K562 (cell line): Measurements from ENCODE around the gene SCN7A. TPM values are rescaled to one million over a fixed set of nuclear protein-coding genes. Genes with fewer than 3 reads are reported as not detected.

Experiments used
- ATAC-seq: fragments of 200-7000 bp; cut with Tn5 transposase; 3 replicates; pipeline ENCODE4 v1.9.1; 2020; ENCODE audit warnings: moderate library complexity
- BruUV-seq: library from RNA; stranded (reverse); fragments of 400-500 nt; replicated peaks from 2 replicates; lab custom pipeline; 2021; lab: Mats Ljungman, UMichigan
- CTCF ChIA-PET: fragments of 300-600 bp; formaldehyde crosslinking; extraction: SDS; loops from one replicate; lab custom pipeline; 2021; ENCODE audit warnings: low intra/inter-chr PET ratio; lab: Yijun Ruan, JAX
- POLR2A ChIA-PET: fragments of 300-600, 350-650 bp; sonication (Branson Sonifier 250); formaldehyde crosslinking; extraction: SDS; loops from one replicate; lab custom pipeline; 2021; ENCODE audit warnings: antibody characterized with exemption, inconsistent platforms; lab: Yijun Ruan, JAX
- DNase-seq, 4 experiments: peaks; one replicate each; pipeline versions ENCODE4 v3.0.0 to v3.0.0-alpha.2; 2011 to 2018; ENCODE audit warnings: low spot score in 3 of 4, mixed read lengths in 3 of 4; ENCODE audit errors: extremely low read depth in 1 of 4
- FAIRE-seq: peaks from 2 replicates; lab custom pipeline; 2011; peaks lifted over from hg19 to GRCh38; lab: Jason Lieb, UNC
- H2AFZ ChIP-seq: 2 replicates; pipeline ENCODE4 v1.6.0; 2011; ENCODE audit warnings: low read depth, low read length, control low read depth, inconsistent platforms
- H3K27ac ChIP-seq: fragments of 200-600 bp; 3 replicates; pipeline ENCODE4 v1.8.0; 2011; ENCODE audit warnings: low read depth, mild to moderate bottlenecking, control low read depth, inconsistent platforms, low read length, moderate library complexity, mixed read lengths; ENCODE audit errors: extremely low read depth
- H3K27me3 ChIP-seq, 2 experiments: fragments of 300-600 bp in 1 of 2; 2 replicates in 1 of 2; 3 replicates in 1 of 2; pipeline versions ENCODE4 v1.6.0 to v1.8.0; 2011; ENCODE audit warnings: inconsistent platforms in 2 of 2, low read length in 2 of 2, mild to moderate bottlenecking in 1 of 2, mixed read lengths in 1 of 2, moderate library complexity in 1 of 2; ENCODE audit not compliant: control insufficient read depth in 2 of 2, insufficient read depth in 2 of 2
- H3K36me3 ChIP-seq: fragments of 300-600 bp; 3 replicates; pipeline ENCODE4 v1.8.0; 2011; ENCODE audit warnings: mild to moderate bottlenecking, low read length, inconsistent platforms; ENCODE audit not compliant: control insufficient read depth, insufficient read depth
- H3K4me1 ChIP-seq, 2 experiments: fragments of 200-600 bp in 1 of 2; replicated peaks in 1 of 2; 2 replicates in 1 of 2; 3 replicates in 1 of 2; pipeline versions ENCODE4 v1.5.1 to v1.8.0; 2011; ENCODE audit warnings: inconsistent platforms in 2 of 2, low read length in 2 of 2, mild to moderate bottlenecking in 1 of 2, mixed read lengths in 1 of 2, moderate library complexity in 1 of 2; ENCODE audit not compliant: control insufficient read depth in 2 of 2, insufficient read depth in 2 of 2
- H3K4me2 ChIP-seq: 2 replicates; pipeline ENCODE4 v1.6.1; 2011; ENCODE audit warnings: low read length, control low read depth, inconsistent platforms, mixed read lengths; ENCODE audit not compliant: insufficient read depth
- H3K4me3 ChIP-seq: fragments of 200-600 bp; sonication (generic), shearing (Covaris generic); 2 replicates; pipeline ENCODE4 v1.5.1; 2016; ENCODE audit warnings: control low read depth, inconsistent platforms
- H3K79me2 ChIP-seq: fragments of 200-600 bp; 3 replicates; pipeline ENCODE4 v1.8.0; 2011; ENCODE audit warnings: low read length, inconsistent platforms; ENCODE audit not compliant: control insufficient read depth, insufficient read depth
- H3K9ac ChIP-seq, 2 experiments: 2 replicates each; pipeline versions ENCODE4 v1.6.0 to v1.6.1; 2011; ENCODE audit warnings: low read depth in 2 of 2, low read length in 2 of 2, control low read depth in 1 of 2, inconsistent platforms in 1 of 2, mild to moderate bottlenecking in 1 of 2, mixed read lengths in 1 of 2; ENCODE audit not compliant: insufficient read depth in 1 of 2
- H3K9me1 ChIP-seq: one replicate; pipeline ENCODE4 v1.6.0; 2011; ENCODE audit warnings: inconsistent platforms, mild to moderate bottlenecking, low read length, moderate library complexity; ENCODE audit not compliant: control insufficient read depth, insufficient read depth
- H3K9me3 ChIP-seq: replicated peaks from 2 replicates; pipeline ENCODE4 v1.5.1; 2011; ENCODE audit warnings: low read depth, low read length, inconsistent platforms; ENCODE audit not compliant: control insufficient read depth, insufficient read depth
- H4K20me1 ChIP-seq: replicated peaks from 2 replicates; pipeline ENCODE4 v1.6.1; 2011; ENCODE audit warnings: low read length, inconsistent platforms, mixed read lengths; ENCODE audit not compliant: control insufficient read depth, insufficient read depth
- E2F1 ChIP-seq: sonication (generic); formaldehyde crosslinking; IDR thresholded peaks from 2 replicates; pipeline ENCODE4 v1.8.1; 2023; ENCODE audit warnings: mild to moderate bottlenecking, missing genetic modification reagents, moderate library complexity
- GABPB1 ChIP-seq: sonication (generic); formaldehyde crosslinking; IDR thresholded peaks from 2 replicates; pipeline ENCODE4 v1.8.0; 2022; ENCODE audit warnings: mild to moderate bottlenecking, missing genetic modification reagents
- KDM4B ChIP-seq, 2 experiments: fragments of 450-650 bp in 1 of 2; sonication (generic) in 1 of 2; IDR thresholded peaks; 2 replicates each; pipeline ENCODE4 v1.6.1; 2016 to 2017; ENCODE audit warnings: borderline replicate concordance in 2 of 2, antibody characterized with exemption in 1 of 2, low read depth in 1 of 2, mild to moderate bottlenecking in 1 of 2
- NBN ChIP-seq: fragments of 450-650 bp; IDR thresholded peaks from 2 replicates; pipeline ENCODE4 v1.6.1; 2016; ENCODE audit warnings: low read depth, mild to moderate bottlenecking
- NCOA2 ChIP-seq, 2 experiments: fragments of 450-650 bp; IDR thresholded peaks; 2 replicates each; pipeline ENCODE4 v1.6.1; 2018; ENCODE audit warnings: mild to moderate bottlenecking in 2 of 2, moderate library complexity in 1 of 2; ENCODE audit not compliant: partially characterized antibody in 2 of 2
- PHF20 ChIP-seq: fragments of 450-650 bp; IDR thresholded peaks from 2 replicates; pipeline ENCODE4 v1.6.1; 2018; ENCODE audit not compliant: partially characterized antibody
- SMAD1 ChIP-seq: fragments of 150-350 bp; IDR thresholded peaks from 2 replicates; pipeline ENCODE4 v1.6.1; 2014; ENCODE audit warnings: low read length, low read depth; ENCODE audit not compliant: partially characterized antibody
- TGIF2 ChIP-seq: sonication (generic); formaldehyde crosslinking; IDR thresholded peaks from 2 replicates; pipeline ENCODE4 v1.8.1; 2022; ENCODE audit warnings: mild to moderate bottlenecking, missing genetic modification reagents, moderate library complexity
- ZNF431 ChIP-seq: sonication (generic); formaldehyde crosslinking; IDR thresholded peaks from 2 replicates; pipeline ENCODE4 v1.8.0; 2022; ENCODE audit warnings: mild to moderate bottlenecking, missing genetic modification reagents
- ZNF655 ChIP-seq: fragments of 250-450 bp; sonication (Bioruptor Pico); IDR thresholded peaks from 2 replicates; pipeline ENCODE4 v1.5.0; 2021
- WGBS: fragments of 100-300 bp; shearing (Covaris generic); methylation state at CpG from one replicate; pipeline ENCODE4 v1.1.6; 2016; ENCODE audit warnings: low coverage, mixed read lengths; ENCODE audit not compliant: insufficient coverage; ENCODE audit errors: missing lambda C conversion rate; 5-methylcytosine and 5-hydroxymethylcytosine counted together
- in situ Hi-C: fragments of 300-500 bp; cut with MboI; formaldehyde crosslinking; loops from 4 replicates; pipeline ENCODE4 v1.15.0; 2018; ENCODE audit warnings: inconsistent platforms, mixed read lengths
- intact Hi-C: fragments of 100-400 bp; cut with micrococcal nuclease; formaldehyde crosslinking; loops from 2 replicates; pipeline ENCODE4 v1.14.2; 2022
- polyA plus RNA-seq, 8 experiments: library from polyadenylated mRNA; depleted of rRNA in 4 of 8; stranded (reverse) in 5 of 8; unstranded in 3 of 8; fragments of >200 nt; fragmentation: Nextera tagmentation in 2 of 8; fragmentation: Illumina TruSeq in 1 of 8; extraction: Ambion mirVana in 2 of 8; extraction: Trizol in 1 of 8; gene quantifications; 2 replicates each; pipeline versions ENCODE4 v1.2.1 to v1.2.3, GENCODE V29; 2011 to 2014; ENCODE audit warnings: inconsistent platforms in 1 of 8, missing spikeins in 1 of 8
- total RNA-seq, 7 experiments: library from RNA; depleted of rRNA in 6 of 7; stranded (reverse); fragments of >200 nt in 6 of 7; fragmentation: Illumina TruSeq in 2 of 7; extraction: Trizol in 2 of 7; gene quantifications; 2 replicates each; pipeline versions ENCODE4 v1.2.1 to v1.2.3, GENCODE V29; 2011 to 2021; ENCODE audit warnings: low replicate concordance in 1 of 7
- TF ChIP-seq, protein P1 (sequence below): sonication (generic); formaldehyde crosslinking; IDR thresholded peaks from 2 replicates; pipeline ENCODE4 v1.8.1; 2023; ENCODE audit warnings: mild to moderate bottlenecking, missing genetic modification reagents
- TF ChIP-seq, protein P2 (sequence below): sonication (generic); formaldehyde crosslinking; IDR thresholded peaks from 2 replicates; pipeline ENCODE4 v1.8.0; 2022; ENCODE audit warnings: mild to moderate bottlenecking, missing genetic modification reagents

The SCN7A gene
- total and polyA plus RNA-seq, 9 of the 15 experiments (the other 6 are each of a cell fraction or from before 2014, with no cell fraction given): under 0.01 to 0.05 (median 0.03) TPM; not detected in 3

- no peak for TF ChIP-seq ZNF655
- no peak for TF ChIP-seq E2F1 (CRISPR knock-in tag)
- TF ChIP-seq ZNF431: no peak
- TF ChIP-seq PHF20: no peak
- TF ChIP-seq, protein P1, sequence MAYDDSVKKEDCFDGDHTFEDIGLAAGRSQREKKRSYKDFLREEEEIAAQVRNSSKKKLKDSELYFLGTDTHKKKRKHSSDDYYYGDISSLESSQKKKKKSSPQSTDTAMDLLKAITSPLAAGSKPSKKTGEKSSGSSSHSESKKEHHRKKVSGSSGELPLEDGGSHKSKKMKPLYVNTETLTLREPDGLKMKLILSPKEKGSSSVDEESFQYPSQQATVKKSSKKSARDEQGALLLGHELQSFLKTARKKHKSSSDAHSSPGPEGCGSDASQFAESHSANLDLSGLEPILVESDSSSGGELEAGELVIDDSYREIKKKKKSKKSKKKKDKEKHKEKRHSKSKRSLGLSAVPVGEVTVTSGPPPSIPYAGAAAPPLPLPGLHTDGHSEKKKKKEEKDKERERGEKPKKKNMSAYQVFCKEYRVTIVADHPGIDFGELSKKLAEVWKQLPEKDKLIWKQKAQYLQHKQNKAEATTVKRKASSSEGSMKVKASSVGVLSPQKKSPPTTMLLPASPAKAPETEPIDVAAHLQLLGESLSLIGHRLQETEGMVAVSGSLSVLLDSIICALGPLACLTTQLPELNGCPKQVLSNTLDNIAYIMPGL: no peak
Measured at GRCh38 chr2:166433457-166433856, 60.6 kb downstream of the SCN7A start (continued).

- in situ Hi-C loops: no loop called here
- H3K27me3 ChIP-seq: no peaks in the 10 kb centered on the region
- intact Hi-C loops: loop anchor here (5.0 kb wide), 1 partner anchor 85 kb away; no protein-coding TSS in a partner anchor
- no peaks in the 10 kb centered on the region for H3K9me1 ChIP-seq
- CTCF ChIA-PET: no interaction called here
- FAIRE-seq: no peak
- no peaks in the 10 kb centered on the region for H3K4me1 ChIP-seq
- no peaks in the 10 kb centered on the region for H4K20me1 ChIP-seq
- DNase-seq: no peak
- no peak overlapping the region for H3K9ac ChIP-seq
- H3K4me2 ChIP-seq: no peak overlapping the region
- no TSS peak for BruUV-seq
- H3K27ac ChIP-seq: no peak overlapping the region
- POLR2A ChIA-PET: interaction anchor here (0.6 to 1.0 kb wide), 3 partner anchors 8 to 1523 kb away, joined by 3 to 6 read pairs (median 3); no protein-coding TSS in a partner anchor
- H3K79me2 ChIP-seq: no peaks in the 10 kb centered on the region
- WGBS: 0% methylated on average over 1 of the region's 1 CpG
- H3K4me3 ChIP-seq: no peak overlapping the region
- H3K9me3 ChIP-seq: no peaks in the 10 kb centered on the region
- H3K36me3 ChIP-seq: no peaks in the 10 kb centered on the region
- ATAC-seq: no peak
- no peak overlapping the region for H2AFZ ChIP-seq
- no peak for TF ChIP-seq SMAD1
- no peak for TF ChIP-seq NCOA2 (IDR thresholded peaks at IDR 0.05; ENCODE audit: partially characterized antibody in 2 of 2)
- TF ChIP-seq GABPB1 (CRISPR knock-in tag): no peak
- TF ChIP-seq NBN: no peak
- no peak for TF ChIP-seq KDM4B (IDR thresholded peaks at IDR 0.05; ENCODE audit: borderline replicate concordance in 2 of 2, low read depth in 1 of 2)
- TF ChIP-seq, protein P2, sequence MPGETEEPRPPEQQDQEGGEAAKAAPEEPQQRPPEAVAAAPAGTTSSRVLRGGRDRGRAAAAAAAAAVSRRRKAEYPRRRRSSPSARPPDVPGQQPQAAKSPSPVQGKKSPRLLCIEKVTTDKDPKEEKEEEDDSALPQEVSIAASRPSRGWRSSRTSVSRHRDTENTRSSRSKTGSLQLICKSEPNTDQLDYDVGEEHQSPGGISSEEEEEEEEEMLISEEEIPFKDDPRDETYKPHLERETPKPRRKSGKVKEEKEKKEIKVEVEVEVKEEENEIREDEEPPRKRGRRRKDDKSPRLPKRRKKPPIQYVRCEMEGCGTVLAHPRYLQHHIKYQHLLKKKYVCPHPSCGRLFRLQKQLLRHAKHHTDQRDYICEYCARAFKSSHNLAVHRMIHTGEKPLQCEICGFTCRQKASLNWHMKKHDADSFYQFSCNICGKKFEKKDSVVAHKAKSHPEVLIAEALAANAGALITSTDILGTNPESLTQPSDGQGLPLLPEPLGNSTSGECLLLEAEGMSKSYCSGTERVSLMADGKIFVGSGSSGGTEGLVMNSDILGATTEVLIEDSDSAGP: no peak
- no peak for TF ChIP-seq TGIF2 (CRISPR knock-in tag)
Measured at GRCh38 chr2:166432331-166432730, 61.7 kb downstream of the SCN7A start.
